ENCODE results near the gene AP3S1.
A peak's percentile ranks its signal among the peaks of the same experiment; 100 is the strongest.
"Not testable (repeated sequence)": the region's sequence is repeated elsewhere in the genome, so short reads cannot be mapped to it uniquely, and the experiment has no call there.

AP3S1 gene

DNA sequence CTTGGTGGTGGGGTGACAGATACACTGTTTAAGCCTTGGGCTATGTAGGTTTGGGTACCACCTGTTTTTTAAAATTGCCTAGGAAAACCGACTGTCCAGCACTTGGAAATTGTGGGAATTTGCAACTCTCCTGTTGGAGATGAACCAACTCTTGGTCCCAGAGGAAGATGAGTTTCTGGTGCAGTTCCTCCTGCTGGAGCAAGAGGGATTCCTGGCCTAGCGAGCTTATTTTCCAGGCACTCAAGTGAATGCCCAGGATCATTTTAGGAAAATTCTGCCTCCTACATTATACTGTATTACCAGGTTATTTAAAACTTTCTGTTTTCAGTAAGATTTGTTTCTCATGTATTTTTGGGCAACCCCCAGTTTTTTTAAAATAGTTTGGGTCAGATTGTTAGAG lies 33.7 kb downstream of the AP3S1 start:
- peak; percentile 8 for DNase-seq

GRCh38 chr5:115877342-115877741 lies 35.6 kb downstream of the AP3S1 start:
- not testable (repeated sequence) for DNase-seq

DNA sequence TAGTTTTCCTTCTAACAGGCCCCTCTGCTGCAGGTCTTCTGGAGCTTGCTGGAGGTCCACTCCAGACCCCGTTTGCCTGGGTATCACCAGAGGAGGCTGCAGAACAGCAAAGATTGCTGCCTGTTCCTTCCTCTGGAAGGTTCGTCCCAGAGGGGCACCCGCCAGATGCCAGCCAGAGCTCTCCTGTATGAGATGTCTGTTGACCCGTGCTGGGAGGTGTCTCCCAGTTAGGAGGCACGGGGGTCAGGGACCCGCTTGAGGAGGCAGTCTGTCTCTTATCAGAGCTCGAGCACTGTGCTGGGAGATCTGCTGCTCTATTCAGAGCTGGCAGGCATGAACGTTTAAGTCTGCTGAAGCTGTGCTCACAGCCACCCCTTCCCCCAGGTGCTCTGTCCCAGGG lies 40.7 kb downstream of the AP3S1 start:
- DNase-seq, result not testable (repeated sequence)

GRCh38 chr5:115884704-115885103 lies 43.0 kb downstream of the AP3S1 start:
- no peak for DNase-seq

DNA sequence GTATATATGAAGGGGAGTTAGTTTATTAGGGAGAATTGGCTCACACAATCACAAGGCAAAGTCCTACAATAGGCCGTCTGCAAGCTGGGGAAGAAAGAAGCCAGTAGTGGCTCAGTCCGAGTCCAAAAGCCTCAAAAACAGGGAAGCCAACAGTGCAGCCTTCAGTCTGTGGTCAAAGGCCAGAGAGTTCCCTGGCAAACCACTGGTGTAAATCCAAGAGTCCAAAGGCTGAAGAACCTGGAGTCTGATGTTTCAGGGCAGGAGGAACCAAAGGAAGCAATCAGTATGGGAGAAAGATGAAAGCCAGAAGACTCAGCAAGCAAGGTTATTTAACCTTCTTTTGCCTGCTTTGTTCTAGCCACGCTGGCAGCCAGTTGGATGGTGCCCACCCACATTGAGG lies 43.5 kb downstream of the AP3S1 start:
- not testable (repeated sequence) for DNase-seq

DNA sequence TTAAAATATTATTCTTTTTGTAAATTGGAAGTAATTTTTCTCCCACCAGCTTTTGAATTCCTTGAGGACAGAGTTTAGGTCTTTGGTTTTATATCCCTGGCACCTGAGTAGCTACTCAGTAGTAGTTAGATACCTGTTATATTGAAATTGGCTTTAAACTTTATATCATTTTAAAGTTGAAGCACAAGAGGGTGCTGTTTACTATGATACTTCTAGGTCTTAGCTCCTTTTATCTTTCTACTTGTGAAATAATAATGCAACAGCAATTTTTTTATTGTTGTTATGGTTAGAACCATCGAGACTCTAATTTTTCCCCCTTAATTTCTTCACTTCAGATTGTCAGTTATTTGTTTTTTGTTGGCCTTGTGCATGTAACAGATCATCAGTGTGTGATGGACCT lies 46.3 kb downstream of the AP3S1 start:
- DNase-seq, result peak; percentile 35

DNA sequence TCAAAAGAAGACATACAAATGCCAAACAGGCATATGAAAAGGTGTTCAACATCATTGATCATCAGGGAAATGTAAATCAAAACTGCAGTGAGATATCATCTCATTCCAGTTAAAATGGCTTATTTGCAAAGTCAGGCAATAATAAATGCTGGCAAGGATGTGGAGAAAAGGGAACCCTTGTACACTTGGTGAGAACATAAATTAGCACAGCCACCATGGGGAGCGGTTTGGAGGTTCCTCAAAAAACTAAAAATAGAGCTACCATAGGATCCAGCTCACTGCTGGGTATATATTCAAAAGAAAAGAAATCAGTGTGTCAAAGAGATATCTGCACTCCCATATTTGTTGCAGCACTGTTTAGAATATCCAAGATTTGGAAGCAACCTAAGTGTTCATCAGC lies 50.3 kb downstream of the AP3S1 start:
- DNase-seq, result no peak

DNA sequence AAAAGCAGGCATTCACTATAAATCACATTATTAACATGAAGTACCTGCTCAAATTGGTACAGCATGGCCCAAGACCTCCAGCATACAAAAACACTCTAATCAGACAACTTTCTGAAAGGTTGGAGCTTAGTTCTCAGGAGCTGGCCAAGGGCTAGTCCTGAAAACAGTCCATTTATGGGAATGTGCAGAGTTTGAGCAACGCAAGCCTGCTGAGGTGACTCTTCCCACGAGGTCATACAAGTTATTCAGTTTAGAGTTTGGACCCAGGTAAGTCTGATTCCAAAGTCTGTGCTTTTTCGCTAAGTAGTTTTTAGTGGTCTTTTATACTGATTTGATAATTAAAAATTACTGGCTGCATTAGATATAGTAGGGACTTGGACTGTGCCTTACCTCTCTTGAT lies 52.6 kb downstream of the AP3S1 start:
- DNase-seq, result no peak

GRCh38 chr5:115895821-115896220 lies 54.1 kb downstream of the AP3S1 start:
- no peak for DNase-seq

GRCh38 chr5:115898656-115899055 lies 56.9 kb downstream of the AP3S1 start:
- no peak for DNase-seq

DNA sequence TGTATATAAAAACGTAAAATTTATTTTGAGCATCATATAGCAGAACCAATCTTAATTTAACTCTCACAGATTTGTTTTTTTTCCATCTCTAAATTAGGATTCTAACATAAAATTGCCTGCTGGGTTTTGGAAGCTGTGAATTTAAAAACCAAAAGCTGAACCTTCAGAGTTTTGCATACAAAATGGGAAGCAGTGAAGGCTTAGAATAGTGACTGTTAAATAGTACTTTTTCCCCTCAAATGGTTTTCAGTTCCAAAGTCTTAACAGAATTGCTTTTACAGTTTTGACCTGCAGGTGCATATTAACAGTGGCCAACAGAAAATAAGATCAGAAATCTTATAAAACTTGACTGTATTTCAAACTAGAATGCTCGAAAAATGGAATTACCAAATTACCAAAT lies 65.4 kb downstream of the AP3S1 start:
- no peak for DNase-seq

DNA sequence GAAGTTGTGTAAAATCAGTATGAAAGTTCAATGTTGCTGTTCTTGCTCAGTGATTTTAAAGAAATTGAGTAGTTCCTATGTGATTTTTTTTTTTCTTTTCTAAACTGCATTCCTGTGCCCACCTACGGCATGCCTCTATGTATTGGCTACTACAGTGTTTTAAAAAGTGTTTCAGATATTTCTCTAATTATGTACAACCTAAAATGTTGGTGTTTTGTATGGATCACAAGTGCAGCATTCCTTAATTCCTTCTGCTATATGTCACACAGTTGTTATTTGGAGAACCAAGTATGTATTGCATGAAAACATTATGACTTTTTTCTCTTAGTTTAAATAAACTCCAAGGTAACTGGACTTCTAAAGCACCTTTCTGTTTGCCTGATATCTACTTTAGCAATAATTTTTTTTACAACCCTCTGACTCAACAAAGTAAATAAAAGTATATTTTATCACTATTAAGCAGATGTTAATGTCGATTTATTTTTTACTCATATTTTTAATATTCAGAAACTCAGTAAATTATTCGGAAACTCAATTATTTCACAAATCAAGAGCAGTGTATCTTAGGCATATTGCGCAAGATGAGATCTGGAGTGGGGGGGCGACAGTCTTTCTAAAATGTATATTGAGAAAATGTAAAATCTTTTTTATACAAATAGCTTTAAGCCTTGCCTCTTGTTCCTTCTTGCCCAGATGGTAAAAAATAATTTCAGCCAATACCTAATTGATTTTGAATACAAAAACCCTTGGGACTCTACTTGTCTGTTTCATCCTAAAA lies 72.1 kb downstream of the AP3S1 start:
- not testable (repeated sequence) for DNase-seq

- DNase-seq, result no peak
Measured at GRCh38 chr5:115920171-115920725, 78.5 kb downstream of the AP3S1 start.

- DNase-seq, result peak; percentile 4
Measured at GRCh38 chr5:115928578-115929407, 87.1 kb downstream of the AP3S1 start.

- not testable (repeated sequence) for DNase-seq
Measured at GRCh38 chr5:115930171-115930570, 88.4 kb downstream of the AP3S1 start.

- DNase-seq, result no peak
Measured at GRCh38 chr5:115930630-115931337, 89.0 kb downstream of the AP3S1 start.

GRCh38 chr5:115932991-115933390 lies 91.3 kb downstream of the AP3S1 start:
- DNase-seq, result no peak

- no peak for DNase-seq
Measured at GRCh38 chr5:115934388-115934974, 92.7 kb downstream of the AP3S1 start.

DNA sequence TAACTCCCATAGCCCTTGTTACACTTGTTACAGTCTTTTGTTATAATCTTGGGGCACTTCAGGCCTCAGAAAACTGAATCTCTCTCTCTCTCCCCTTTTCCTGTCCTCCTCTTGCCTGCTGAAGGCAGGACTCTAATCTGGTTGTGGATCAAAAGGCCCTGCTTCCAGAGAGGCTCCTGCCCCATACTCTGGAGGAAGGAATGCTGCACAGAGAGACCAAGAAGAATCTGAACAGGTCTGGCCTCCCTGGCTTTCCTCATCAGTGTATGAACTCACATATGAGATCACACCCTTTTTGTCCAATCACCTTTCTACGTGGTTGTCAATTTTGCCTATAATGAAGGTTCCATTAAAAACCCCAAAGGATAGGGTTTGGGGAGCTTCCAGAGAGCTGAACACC lies 94.3 kb downstream of the AP3S1 start:
- DNase-seq, result no peak

GRCh38 chr5:115939059-115939458 lies 97.3 kb downstream of the AP3S1 start:
- no peak for DNase-seq

- DNase-seq, result no peak
Measured at GRCh38 chr5:115940080-115940810, 98.5 kb downstream of the AP3S1 start.

GRCh38 chr5:115941051-115941675 lies 99.4 kb downstream of the AP3S1 start:
- DNase-seq, result no peak
